ENCODE measurements around the gene GLMP. TPM values are rescaled to one million over a fixed set of nuclear protein-coding genes. Genes with fewer than 3 reads are reported as not detected.

The GLMP gene
- total and polyA plus RNA-seq, 2 donors from 2014 or later, result 52.4 to 154 TPM

GRCh38 chr1:156270314-156270713 lies 25.2 kb downstream of the GLMP start:
- no peak for DNase-seq
- no peaks in the 10 kb centered on the region for H3K27me3 ChIP-seq (ENCODE audit: control insufficient read depth, insufficient read depth, low read length)
- H3K27ac ChIP-seq (ENCODE audit: low read depth in 2 of 2, low read length in 2 of 2), result no peak overlapping the region
- intact Hi-C loops (cut with DNase I), result no loop called here
- no peaks in the 10 kb centered on the region for H3K9me3 ChIP-seq (ENCODE audit: control insufficient read depth in 2 of 3, insufficient read depth in 1 of 3, low read length in 3 of 3)
- H3K36me3 ChIP-seq (ENCODE audit: control insufficient read depth in 2 of 3, insufficient read depth in 3 of 3, low read length in 3 of 3), result peaks cover 24 to 69% (median 65%) of the 10 kb centered on the region in 3 donors
- H3K4me1 ChIP-seq (ENCODE audit: control insufficient read depth in 2 of 3, insufficient read depth in 2 of 3, low read depth in 1 of 3, low read length in 3 of 3), result no peaks in the 10 kb centered on the region
- TF ChIP-seq CTCF (IDR thresholded peaks at IDR 0.05; ENCODE audit: borderline replicate concordance, extremely low read depth, insufficient read depth), result no peak
- H3K9ac ChIP-seq (ENCODE audit: low read length in 3 of 3), result no peak overlapping the region
- no peak for FAIRE-seq
- H3K4me3 ChIP-seq (ENCODE audit: low read length in 3 of 3), result no peak overlapping the region

- DNase-seq (no peak), FAIRE-seq (no peak)
- Histone ChIP-seq H3K9ac (ENCODE audit: low read length in 3 of 3) (no peak overlapping the region), H3K36me3 (ENCODE audit: control insufficient read depth in 2 of 3, insufficient read depth in 3 of 3, low read length in 3 of 3) (peaks cover 11 to 57% (median 53%) of the 10 kb centered on the region in 3 donors), H3K27ac (ENCODE audit: low read depth in 2 of 2, low read length in 2 of 2) (no peak overlapping the region), H3K27me3 (ENCODE audit: control insufficient read depth, insufficient read depth, low read length) (no peaks in the 10 kb centered on the region), H3K9me3 (ENCODE audit: control insufficient read depth in 2 of 3, insufficient read depth in 1 of 3, low read length in 3 of 3) (no peaks in the 10 kb centered on the region), H3K4me3 (ENCODE audit: low read length in 3 of 3) (no peak overlapping the region), H3K4me1 (ENCODE audit: control insufficient read depth in 2 of 3, insufficient read depth in 2 of 3, low read depth in 1 of 3, low read length in 3 of 3) (no peaks in the 10 kb centered on the region)
- no peak for TF ChIP-seq CTCF (IDR thresholded peaks at IDR 0.05; ENCODE audit: borderline replicate concordance, extremely low read depth, insufficient read depth)
- intact Hi-C loops (cut with DNase I), result no loop called here
These were observed 27.1 kb downstream of the GLMP start for GRCh38 chr1:156268336-156268735.

- no peak overlapping the region for H3K4me3 ChIP-seq (ENCODE audit: low read length in 3 of 3)
- H3K4me1 ChIP-seq (ENCODE audit: control insufficient read depth in 2 of 3, insufficient read depth in 2 of 3, low read depth in 1 of 3, low read length in 3 of 3), result no peaks in the 10 kb centered on the region
- DNase-seq (no peak), FAIRE-seq (no peak)
- no peaks in the 10 kb centered on the region for H3K27me3 ChIP-seq (ENCODE audit: control insufficient read depth, insufficient read depth, low read length)
- intact Hi-C loops (cut with DNase I), result no loop called here
- TF ChIP-seq CTCF (IDR thresholded peaks at IDR 0.05; ENCODE audit: borderline replicate concordance, extremely low read depth, insufficient read depth), result no peak
- H3K36me3 ChIP-seq (ENCODE audit: control insufficient read depth in 2 of 3, insufficient read depth in 3 of 3, low read length in 3 of 3), result peaks cover 10 to 54% (median 54%) of the 10 kb centered on the region in 3 donors
- no peaks in the 10 kb centered on the region for H3K9me3 ChIP-seq (ENCODE audit: control insufficient read depth in 2 of 3, insufficient read depth in 1 of 3, low read length in 3 of 3)
- no peak overlapping the region for H3K27ac ChIP-seq (ENCODE audit: low read depth in 2 of 2, low read length in 2 of 2)
- no peak overlapping the region for H3K9ac ChIP-seq (ENCODE audit: low read length in 3 of 3)
These were observed 29.4 kb downstream of the GLMP start for GRCh38 chr1:156266051-156266450.

- H3K4me1 ChIP-seq (ENCODE audit: control insufficient read depth in 2 of 3, insufficient read depth in 2 of 3, low read depth in 1 of 3, low read length in 3 of 3), result no peaks in the 10 kb centered on the region
- H3K9ac ChIP-seq (ENCODE audit: low read length in 3 of 3), result no peak overlapping the region
- DNase-seq (no peak), FAIRE-seq (no peak)
- no peak overlapping the region for H3K4me3 ChIP-seq (ENCODE audit: low read length in 3 of 3)
- intact Hi-C loops (cut with DNase I), result no loop called here
- TF ChIP-seq CTCF (IDR thresholded peaks at IDR 0.05; ENCODE audit: borderline replicate concordance, extremely low read depth, insufficient read depth), result no peak
- no peak overlapping the region for H3K27ac ChIP-seq (ENCODE audit: low read depth in 2 of 2, low read length in 2 of 2)
- no peaks in the 10 kb centered on the region for H3K27me3 ChIP-seq (ENCODE audit: control insufficient read depth, insufficient read depth, low read length)
- H3K36me3 ChIP-seq (ENCODE audit: control insufficient read depth in 2 of 3, insufficient read depth in 3 of 3, low read length in 3 of 3), result peaks cover 7 to 77% (median 63%) of the 10 kb centered on the region in 3 donors
- no peaks in the 10 kb centered on the region for H3K9me3 ChIP-seq (ENCODE audit: control insufficient read depth in 2 of 3, insufficient read depth in 1 of 3, low read length in 3 of 3)
These were observed 32.2 kb downstream of the GLMP start for GRCh38 chr1:156263288-156263655.

Data from kidney (tissue), 14 donors.